GM23338 (cell line): ENCODE data around the gene SMYD3.

ENCODE experiments used
- CTCF ChIP-seq, 2 experiments: fragments of 200-600 bp in 1 of 2; sonication (generic) in 1 of 2; conservative IDR thresholded peaks; 2 replicates each; pipeline versions ENCODE4 v1.5.1 to v1.6.1; 2016 to 2017; ENCODE audit warnings: antibody characterized with exemption in 2 of 2, low read depth in 2 of 2, mild to moderate bottlenecking in 2 of 2, moderate library complexity in 1 of 2
- EZH2 ChIP-seq: fragments of 200-600 bp; sonication (generic); IDR thresholded peaks from one replicate; pipeline ENCODE4 v1.8.0; 2017; ENCODE audit warnings: antibody characterized with exemption, mild to moderate bottlenecking, low read depth; ENCODE audit not compliant: unreplicated experiment
- POLR2AphosphoS5 ChIP-seq: IDR thresholded peaks from 2 replicates; pipeline ENCODE4 v1.6.1; 2016; ENCODE audit warnings: antibody characterized with exemption, low read depth
- REST ChIP-seq: IDR thresholded peaks from one replicate; pipeline ENCODE4 v1.6.1; 2018; ENCODE audit warnings: antibody characterized with exemption; ENCODE audit not compliant: unreplicated experiment

GRCh38 chr1:246295340-246295739 lies 211.7 kb downstream of the SMYD3 start:
- TF ChIP-seq EZH2 = no peak
- no peak for TF ChIP-seq CTCF (conservative IDR thresholded peaks at IDR 0.05; ENCODE audit: low read depth in 2 of 2)
- no peak for TF ChIP-seq POLR2AphosphoS5
- no peak for TF ChIP-seq REST
